SW480 (cell line): ENCODE results near the gene HERC2.

Experiments used
- DNase-seq: peaks from one replicate; pipeline ENCODE4 v3.0.0-alpha.2; 2016; ENCODE audit warnings: low spot score

The HERC2 gene

GRCh38 chr15:28096670-28097431 is 225.1 kb downstream of the HERC2 start:
- no peak for DNase-seq

GRCh38 chr15:28096411-28096669 is 225.6 kb downstream of the HERC2 start:
- no peak for DNase-seq

GRCh38 chr15:28094732-28095521 is 227.1 kb downstream of the HERC2 start:
- DNase-seq: peak; percentile 54

DNA sequence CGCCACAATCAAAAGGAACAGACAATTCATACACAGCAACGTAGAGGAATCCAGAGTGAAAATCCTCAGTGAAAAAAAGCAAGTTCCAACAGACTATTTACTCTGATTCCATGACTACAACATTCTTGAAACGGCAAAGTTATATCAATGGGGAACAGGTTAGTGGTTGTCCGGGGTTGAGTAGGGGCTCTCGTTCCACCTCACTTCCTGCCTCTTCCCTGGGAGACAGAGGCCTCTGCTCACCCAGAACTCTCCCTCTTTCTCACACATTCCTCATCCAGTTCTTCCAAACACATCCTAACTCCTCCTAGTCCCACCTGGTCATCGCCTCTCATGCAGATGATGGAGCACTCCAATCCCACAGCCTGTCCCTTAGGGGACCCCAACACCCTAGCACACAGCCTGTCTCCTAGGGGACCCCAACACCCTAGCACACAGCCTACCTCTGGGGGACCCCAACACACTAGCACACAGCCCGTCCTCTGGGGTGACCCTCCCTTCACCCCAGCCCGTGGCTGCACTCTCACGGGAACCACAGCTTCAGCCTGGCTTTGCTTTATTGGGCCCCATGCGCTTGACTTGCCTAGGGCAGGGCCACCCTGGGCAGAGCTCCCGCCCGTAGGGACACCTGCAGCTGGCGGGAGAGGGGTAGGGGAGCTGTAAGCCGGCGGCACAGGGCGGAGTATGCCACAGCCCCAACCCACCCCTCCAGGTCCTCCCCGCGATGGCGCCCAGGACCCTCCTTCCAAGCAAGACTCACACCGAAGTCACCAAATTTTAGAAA is 228.0 kb downstream of the HERC2 start:
- DNase-seq: peak; percentile 38

DNA sequence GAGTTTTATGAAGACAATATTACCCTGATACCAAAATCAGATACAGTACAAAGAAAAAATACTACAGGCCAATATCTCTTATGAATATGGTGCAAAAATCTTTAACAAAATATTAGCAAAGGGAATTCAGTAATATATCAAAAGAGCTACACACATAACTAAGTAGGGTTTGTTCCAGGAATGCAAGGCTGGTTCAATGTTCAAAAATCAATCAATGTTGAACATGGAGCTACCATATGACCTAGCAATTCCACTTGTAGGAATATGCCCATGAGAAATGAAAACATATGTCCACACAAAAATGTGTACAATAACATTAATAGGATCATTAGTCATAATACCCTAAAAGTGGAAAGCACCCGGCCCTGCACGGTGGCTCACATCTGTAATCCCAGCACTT is 230.7 kb downstream of the HERC2 start:
- DNase-seq: no peak

- DNase-seq: peak; percentile 52
These were observed 235.7 kb downstream of the HERC2 start for GRCh38 chr15:28086175-28086703.

- DNase-seq: no peak
These were observed 236.3 kb downstream of the HERC2 start for GRCh38 chr15:28085489-28086174.

GRCh38 chr15:28084547-28084946 is 237.4 kb downstream of the HERC2 start:
- DNase-seq: no peak

DNA sequence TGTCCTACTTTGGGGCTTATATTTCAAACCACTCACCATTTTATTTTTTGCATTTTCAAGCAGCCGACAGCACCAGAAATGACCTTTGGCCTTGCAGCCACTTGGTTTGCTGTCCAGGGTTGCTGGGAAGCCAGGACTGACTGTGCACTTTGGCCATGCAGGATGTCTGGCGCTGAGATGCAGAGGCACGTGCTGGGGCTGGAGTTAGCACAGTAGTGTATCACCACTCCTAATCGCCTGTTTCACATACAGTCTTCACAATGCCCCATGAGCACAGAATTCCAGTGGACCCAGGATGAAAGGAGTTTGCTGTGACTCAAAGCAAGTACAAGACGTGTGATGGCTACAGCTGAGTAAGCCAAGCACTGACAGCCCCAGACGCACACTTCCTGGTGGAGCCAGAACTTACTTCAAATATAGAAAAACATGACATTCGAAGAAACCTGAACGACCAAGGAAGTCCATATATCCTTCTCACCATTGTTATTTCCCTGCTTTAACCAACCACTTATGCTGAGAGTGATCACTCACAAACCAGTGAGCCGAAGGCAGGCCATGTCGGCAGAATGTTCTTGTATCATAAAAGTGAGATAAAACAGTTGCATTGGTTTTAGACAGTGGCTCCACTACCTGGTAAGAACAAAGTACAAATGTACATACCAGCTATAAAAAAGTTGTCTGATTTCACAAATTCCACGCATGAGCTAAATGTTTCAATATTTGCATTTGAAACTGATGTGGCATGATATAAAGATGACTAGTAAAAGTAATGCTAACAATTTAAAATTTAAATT is 238.9 kb downstream of the HERC2 start:
- no peak for DNase-seq

- no peak for DNase-seq
These were observed 240.4 kb downstream of the HERC2 start for GRCh38 chr15:28081594-28081993.

- DNase-seq: no peak
These were observed 241.6 kb downstream of the HERC2 start for GRCh38 chr15:28080386-28080785.

DNA sequence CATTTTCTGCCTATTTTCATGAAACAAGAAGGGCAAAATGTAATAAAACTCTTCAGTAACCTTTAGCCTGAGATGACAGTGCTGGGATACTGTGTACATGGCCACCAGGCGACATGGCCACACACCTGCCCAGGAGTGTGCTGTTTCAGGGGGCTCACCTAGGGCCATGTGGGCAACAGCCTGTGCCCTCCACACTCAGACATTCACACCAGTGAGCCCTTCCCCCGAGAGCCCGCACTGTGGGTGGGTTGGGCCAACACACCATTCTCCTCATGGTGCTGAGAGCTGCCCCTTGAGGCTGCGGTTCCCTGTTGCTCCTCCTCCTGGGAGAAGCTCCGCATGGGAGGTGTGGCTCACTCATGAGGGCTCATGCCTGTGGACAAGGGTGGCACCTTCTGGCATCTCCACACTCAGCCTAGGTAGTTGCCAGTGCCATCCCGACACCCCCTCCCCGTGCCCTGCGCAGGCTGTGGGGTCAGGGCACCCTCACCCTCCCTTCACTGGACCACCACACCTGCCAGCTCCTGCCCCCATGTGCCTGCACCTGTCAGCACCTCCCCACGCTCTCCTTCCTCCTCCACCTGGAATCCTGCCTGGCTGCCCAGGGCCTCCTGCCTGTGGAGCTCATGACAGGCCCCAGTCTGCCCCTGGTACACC is 242.5 kb downstream of the HERC2 start:
- DNase-seq: no peak

- no peak for DNase-seq
These were observed 243.7 kb downstream of the HERC2 start for GRCh38 chr15:28078191-28078719.

DNA sequence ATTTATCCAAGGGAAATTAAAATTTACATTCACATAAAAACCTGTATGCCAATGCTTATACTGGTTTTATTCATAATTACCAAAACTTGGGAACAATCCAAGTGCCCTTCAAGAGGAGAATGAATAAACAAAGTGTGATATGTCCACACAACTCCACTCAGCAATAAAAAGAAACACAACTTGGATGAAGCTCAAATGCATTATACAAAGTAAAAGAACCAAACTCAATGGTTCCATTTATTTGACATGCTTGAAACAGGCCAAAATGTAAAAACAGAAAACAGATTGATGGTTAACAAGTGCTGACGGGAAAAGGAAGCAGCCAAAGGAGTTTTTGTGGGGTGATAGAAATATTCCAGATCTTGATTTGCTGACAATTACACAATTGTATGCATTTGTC is 246.4 kb downstream of the HERC2 start:
- DNase-seq: no peak

- no peak for DNase-seq
These were observed 253.0 kb downstream of the HERC2 start for GRCh38 chr15:28068930-28069329.

DNA sequence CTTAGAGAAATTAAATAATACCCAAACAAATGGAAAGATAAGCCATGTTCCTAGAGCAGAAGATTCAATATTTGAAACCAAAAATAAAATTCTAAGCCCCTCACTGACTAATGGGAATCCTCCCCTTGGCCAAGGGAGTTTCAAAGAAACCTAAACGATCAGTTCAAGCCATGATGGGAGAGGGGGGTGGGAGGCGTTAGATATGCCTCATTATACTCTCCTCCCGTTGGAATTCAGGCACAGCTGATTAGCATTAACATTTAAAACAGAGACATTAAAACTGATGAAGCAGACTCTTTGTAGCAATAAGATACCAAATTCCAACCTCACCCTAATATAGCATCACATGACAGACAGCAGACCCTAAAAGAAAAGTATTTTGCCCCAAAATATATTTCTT is 255.7 kb downstream of the HERC2 start:
- no peak for DNase-seq
